ENCODE results near the gene LGALS7. TPM values are rescaled to one million over a fixed set of nuclear protein-coding genes. Genes with fewer than 3 reads are reported as not detected.
"Not testable (repeated sequence)": the region's sequence is repeated elsewhere in the genome, so short reads cannot be mapped to it uniquely, and the experiment has no call there.

Gene LGALS7
- total and polyA plus RNA-seq, 12 donors, result not detected

DNA sequence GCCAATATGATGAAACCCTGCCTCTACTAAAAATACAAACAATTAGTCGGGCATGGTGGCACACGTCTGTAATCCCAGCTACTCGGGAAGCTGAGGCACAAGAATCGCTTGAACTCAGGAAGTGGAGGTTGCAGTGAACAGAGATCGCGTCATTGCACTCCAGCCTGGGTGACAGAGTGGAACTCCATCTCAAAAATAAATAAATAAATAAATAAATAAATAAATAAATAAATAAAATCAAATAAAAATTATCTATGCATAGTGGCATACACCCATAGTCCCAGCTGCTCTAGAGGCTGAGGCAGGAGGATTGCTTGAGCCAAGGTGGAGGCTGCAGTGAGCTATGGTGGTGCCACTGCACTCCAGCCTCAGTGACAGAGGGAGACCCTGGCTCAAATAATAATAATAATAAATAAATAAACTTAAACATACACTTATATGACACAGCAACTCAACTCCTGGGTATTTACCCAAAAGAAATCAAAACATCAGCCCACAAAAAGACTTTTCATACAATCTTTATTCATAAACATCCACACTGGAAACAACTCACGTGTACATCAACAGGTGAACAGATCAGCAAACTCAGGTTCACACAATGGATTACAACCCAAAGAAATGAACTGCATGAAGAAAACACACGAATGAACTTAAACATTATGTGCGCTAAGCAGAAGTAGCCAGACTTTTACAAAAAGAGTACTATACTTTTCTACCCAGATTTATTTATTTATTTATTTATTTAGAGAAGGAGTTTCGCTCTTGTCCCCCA is 6.9 kb downstream of the LGALS7 start:
- no peak for DNase-seq
- 85 to 88% (median 86%) methylated on average over 10 of the region's 10 CpGs for WGBS, 4 donors
- Histone ChIP-seq H3K4me3 (no peak overlapping the region), H3K4me1 (replicated peaks in 1 of 2) (no peaks in the 10 kb centered on the region), H3K27me3 (no peaks in the 10 kb centered on the region), H3K27ac (no peak overlapping the region), H3K9me3 (replicated peaks in 1 of 3) (no peaks in the 10 kb centered on the region), H3K36me3 (replicated peaks in 1 of 2) (no peaks in the 10 kb centered on the region)
- TF ChIP-seq, protein P1, sequence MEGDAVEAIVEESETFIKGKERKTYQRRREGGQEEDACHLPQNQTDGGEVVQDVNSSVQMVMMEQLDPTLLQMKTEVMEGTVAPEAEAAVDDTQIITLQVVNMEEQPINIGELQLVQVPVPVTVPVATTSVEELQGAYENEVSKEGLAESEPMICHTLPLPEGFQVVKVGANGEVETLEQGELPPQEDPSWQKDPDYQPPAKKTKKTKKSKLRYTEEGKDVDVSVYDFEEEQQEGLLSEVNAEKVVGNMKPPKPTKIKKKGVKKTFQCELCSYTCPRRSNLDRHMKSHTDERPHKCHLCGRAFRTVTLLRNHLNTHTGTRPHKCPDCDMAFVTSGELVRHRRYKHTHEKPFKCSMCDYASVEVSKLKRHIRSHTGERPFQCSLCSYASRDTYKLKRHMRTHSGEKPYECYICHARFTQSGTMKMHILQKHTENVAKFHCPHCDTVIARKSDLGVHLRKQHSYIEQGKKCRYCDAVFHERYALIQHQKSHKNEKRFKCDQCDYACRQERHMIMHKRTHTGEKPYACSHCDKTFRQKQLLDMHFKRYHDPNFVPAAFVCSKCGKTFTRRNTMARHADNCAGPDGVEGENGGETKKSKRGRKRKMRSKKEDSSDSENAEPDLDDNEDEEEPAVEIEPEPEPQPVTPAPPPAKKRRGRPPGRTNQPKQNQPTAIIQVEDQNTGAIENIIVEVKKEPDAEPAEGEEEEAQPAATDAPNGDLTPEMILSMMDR (IDR thresholded peaks at IDR 0.05), result no peak
- no peak for TF ChIP-seq POLR2A (IDR thresholded peaks at IDR 0.05)
- intact Hi-C loops (cut with DNase I), result no loop called here

DNA sequence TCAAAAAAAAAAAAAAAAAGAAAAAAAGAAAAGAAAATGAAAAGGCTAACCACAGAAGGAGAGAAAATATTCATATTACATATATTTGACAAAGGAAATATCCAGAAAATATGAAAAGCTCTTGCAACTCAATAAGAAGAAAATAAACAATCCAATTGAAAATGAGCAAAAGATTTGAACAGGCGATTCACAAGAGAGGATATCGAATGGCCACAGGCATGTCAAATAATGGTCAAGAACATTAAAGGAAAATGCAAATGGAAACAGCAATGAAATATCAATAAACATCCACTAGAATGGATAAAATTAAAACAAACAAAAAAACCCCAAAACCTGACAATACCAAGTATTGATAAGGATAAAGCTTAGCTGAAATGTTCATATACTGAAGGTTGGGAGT is 8.1 kb downstream of the LGALS7 start:
- 91 to 98% (median 96%) methylated on average over 2 of the region's 2 CpGs for WGBS, 4 donors
- H3K4me1 ChIP-seq (replicated peaks in 1 of 2), result no peaks in the 10 kb centered on the region
- no peaks in the 10 kb centered on the region for H3K9me3 ChIP-seq (replicated peaks in 1 of 3)
- no peak overlapping the region for H3K27ac ChIP-seq
- no peak overlapping the region for H3K4me3 ChIP-seq
- no peaks in the 10 kb centered on the region for H3K27me3 ChIP-seq
- no peaks in the 10 kb centered on the region for H3K36me3 ChIP-seq (replicated peaks in 1 of 2)
- TF ChIP-seq, protein P1 (IDR thresholded peaks at IDR 0.05), result no peak
- no peak for TF ChIP-seq POLR2A (IDR thresholded peaks at IDR 0.05)
- intact Hi-C loops (cut with DNase I), result no loop called here
- no peak for DNase-seq

DNA sequence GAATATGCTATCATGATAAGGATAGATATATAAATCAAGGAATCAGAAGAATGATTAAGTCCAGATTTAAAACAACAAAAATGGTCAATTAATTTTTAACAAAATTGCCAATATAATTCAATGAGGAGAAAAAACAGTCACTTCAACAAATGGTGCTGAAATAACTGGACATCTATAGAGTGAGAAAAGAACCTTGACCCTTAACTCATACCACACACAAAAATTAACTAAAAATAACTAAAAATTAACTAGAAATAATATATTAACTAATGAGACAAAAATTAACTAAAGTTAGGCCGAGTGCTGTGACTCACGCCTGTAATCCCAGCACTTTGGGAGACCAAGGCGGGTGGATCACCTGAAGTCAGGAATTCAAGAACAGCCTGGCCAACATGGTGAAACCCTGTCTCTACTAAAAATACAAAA is 9.5 kb downstream of the LGALS7 start:
- H3K27me3 ChIP-seq, result no peaks in the 10 kb centered on the region
- intact Hi-C loops (cut with DNase I), result no loop called here
- DNase-seq, result no peak
- H3K9me3 ChIP-seq (replicated peaks in 1 of 3), result no peaks in the 10 kb centered on the region
- H3K27ac ChIP-seq, result no peak overlapping the region
- H3K36me3 ChIP-seq (replicated peaks in 1 of 2), result no peaks in the 10 kb centered on the region
- H3K4me1 ChIP-seq (replicated peaks in 1 of 2), result no peaks in the 10 kb centered on the region
- H3K4me3 ChIP-seq, result no peak overlapping the region
- 91 to 96% (median 94%) methylated on average over 3 of the region's 3 CpGs for WGBS, 4 donors
- no peak for TF ChIP-seq POLR2A (IDR thresholded peaks at IDR 0.05)
- TF ChIP-seq, protein P1 (IDR thresholded peaks at IDR 0.05), result no peak

DNA sequence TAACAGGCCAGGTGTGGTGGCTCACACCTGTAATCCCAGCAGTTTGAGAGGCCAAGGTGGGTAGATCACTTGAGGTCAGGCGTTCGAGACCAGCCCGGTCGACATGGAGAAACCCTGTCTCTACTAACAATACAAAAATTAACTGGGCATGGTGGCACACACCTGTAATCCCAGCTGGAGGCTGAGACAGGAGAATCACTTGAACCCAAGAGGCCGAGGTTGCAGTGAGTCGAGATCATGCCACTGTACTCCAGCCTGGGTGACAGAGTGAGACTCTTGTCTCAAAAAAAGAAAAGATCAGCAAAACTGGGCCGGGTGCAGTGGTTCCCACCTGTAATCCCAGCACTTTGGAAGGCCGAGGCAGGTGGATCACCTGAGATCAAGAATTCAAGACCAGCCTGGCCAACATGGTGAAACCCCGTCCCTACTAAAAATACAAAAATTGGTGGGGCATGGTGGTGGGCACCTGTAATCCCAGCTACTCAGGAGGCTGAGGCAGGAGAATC is 11.4 kb downstream of the LGALS7 start:
- H3K9me3 ChIP-seq (replicated peaks in 1 of 3); H3K27me3 ChIP-seq; H3K36me3 ChIP-seq (replicated peaks in 1 of 2); DNase-seq; intact Hi-C loops (cut with DNase I); H3K4me1 ChIP-seq (replicated peaks in 1 of 2); H3K27ac ChIP-seq; H3K4me3 ChIP-seq: not testable (repeated sequence)
- WGBS, 4 donors, result 94 to 97% (median 95%) methylated on average over 9 of the region's 9 CpGs

DNA sequence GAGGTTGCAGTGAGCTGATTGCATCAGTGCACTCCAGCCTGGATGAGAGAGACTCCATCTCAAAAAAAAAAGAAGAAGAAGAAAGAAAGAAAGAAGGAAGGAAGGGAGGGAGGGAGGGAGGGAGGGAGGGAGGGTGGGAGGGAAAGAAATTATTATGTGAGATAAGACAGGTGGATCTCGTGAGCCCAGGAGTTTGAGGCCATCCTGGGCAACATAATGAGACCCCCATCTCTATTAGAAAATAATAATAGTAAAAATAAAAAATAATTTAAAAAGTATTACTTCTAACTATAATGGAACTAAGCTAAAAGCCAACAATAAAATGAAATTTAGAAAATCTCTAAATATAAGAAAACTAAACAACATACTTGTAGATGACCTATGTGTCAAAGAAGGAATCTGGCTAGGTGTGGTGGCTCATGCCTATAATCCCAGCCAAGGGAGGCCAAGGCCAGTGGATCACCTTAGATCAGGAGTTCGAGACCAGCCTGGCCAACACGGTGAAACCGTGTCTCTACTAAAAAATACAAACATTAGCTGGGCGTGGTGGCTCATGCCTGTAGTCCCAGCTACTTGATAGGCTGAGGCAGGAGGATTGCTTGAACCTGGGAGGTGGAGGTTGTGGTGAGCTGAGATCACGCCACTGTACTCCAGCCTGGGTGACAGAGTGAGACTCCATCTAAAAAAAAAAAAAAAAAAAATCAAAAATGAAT is 12.4 kb downstream of the LGALS7 start:
- H3K36me3 ChIP-seq (replicated peaks in 1 of 2); H3K27ac ChIP-seq; H3K4me3 ChIP-seq; H3K27me3 ChIP-seq; intact Hi-C loops (cut with DNase I); H3K4me1 ChIP-seq (replicated peaks in 1 of 2); DNase-seq; H3K9me3 ChIP-seq (replicated peaks in 1 of 3): not testable (repeated sequence)
- 74 to 90% (median 83%) methylated on average over 6 of the region's 6 CpGs for WGBS, 4 donors

Data from adrenal gland (tissue), 12 donors.